Thoracic aorta (tissue), 2 donors: Measurements from ENCODE around the gene SMARCB1. TPM values are rescaled to one million over a fixed set of nuclear protein-coding genes. Genes with fewer than 3 reads are reported as not detected.

Experiments
- ATAC-seq: fragments of 150-250 bp; one replicate; pipeline ENCODE4 v1.8.0; 2017; ENCODE audit warnings: low read depth; ENCODE audit not compliant: insufficient number of reproducible peaks, low FRiP score
- DNase-seq: peaks from one replicate; pipeline ENCODE4 v3.0.0-alpha.2; 2020; ENCODE audit warnings: low spot score
- H3K27ac ChIP-seq, 2 donors: fragments of 200-600 bp; sonication (generic); 1 replicate in 1 of 2; 2 replicates in 1 of 2; pipeline ENCODE4 v1.5.1; 2016; ENCODE audit warnings: mild to moderate bottlenecking in 2 of 2, moderate library complexity in 2 of 2
- H3K27me3 ChIP-seq: fragments of 200-600 bp; sonication (generic); replicated peaks from 2 replicates; pipeline ENCODE4 v1.6.0; 2016; ENCODE audit warnings: mild to moderate bottlenecking; ENCODE audit not compliant: insufficient read depth
- H3K36me3 ChIP-seq: fragments of 200-600 bp; sonication (generic); one replicate; pipeline ENCODE4 v1.5.1; 2016
- H3K4me1 ChIP-seq, 2 donors: fragments of 200-600 bp; sonication (generic); 1 replicate in 1 of 2; 2 replicates in 1 of 2; pipeline versions ENCODE4 v1.5.1 to v1.6.0; 2016; ENCODE audit warnings: low read depth in 2 of 2, mild to moderate bottlenecking in 1 of 2; ENCODE audit not compliant: control insufficient read depth in 1 of 2
- H3K4me3 ChIP-seq: fragments of 200-600 bp; sonication (generic); 2 replicates; pipeline ENCODE4 v1.5.1; 2016; ENCODE audit warnings: mild to moderate bottlenecking
- H3K9me3 ChIP-seq: fragments of 200-600 bp; sonication (generic); 2 replicates; pipeline ENCODE4 v1.5.1; 2016
- total RNA-seq, 2 donors: library from RNA; depleted of rRNA; stranded (reverse); fragments of >200 nt; gene quantifications; one replicate each; pipeline versions ENCODE4 v1.1.0 to v1.2.3, GENCODE V29; 2016
- TF ChIP-seq, protein P1 (sequence below): fragments of 200-600 bp; sonication (generic); IDR thresholded peaks from one replicate; pipeline ENCODE4 v1.5.1; 2019; ENCODE audit warnings: antibody characterized with exemption

The SMARCB1 gene
- total RNA-seq, 2 donors from 2014 or later: 43.5 to 50.0 TPM

- H3K27me3 ChIP-seq: no peaks in the 10 kb centered on the region
- ATAC-seq: no peak
- H3K9me3 ChIP-seq: no peaks in the 10 kb centered on the region
- H3K4me3 ChIP-seq: no peak overlapping the region
- no peaks in the 10 kb centered on the region for H3K36me3 ChIP-seq
- H3K4me1 ChIP-seq: peaks cover 0 to 17% of the 10 kb centered on the region in 2 donors
- no peak for DNase-seq
- TF ChIP-seq, protein P1, sequence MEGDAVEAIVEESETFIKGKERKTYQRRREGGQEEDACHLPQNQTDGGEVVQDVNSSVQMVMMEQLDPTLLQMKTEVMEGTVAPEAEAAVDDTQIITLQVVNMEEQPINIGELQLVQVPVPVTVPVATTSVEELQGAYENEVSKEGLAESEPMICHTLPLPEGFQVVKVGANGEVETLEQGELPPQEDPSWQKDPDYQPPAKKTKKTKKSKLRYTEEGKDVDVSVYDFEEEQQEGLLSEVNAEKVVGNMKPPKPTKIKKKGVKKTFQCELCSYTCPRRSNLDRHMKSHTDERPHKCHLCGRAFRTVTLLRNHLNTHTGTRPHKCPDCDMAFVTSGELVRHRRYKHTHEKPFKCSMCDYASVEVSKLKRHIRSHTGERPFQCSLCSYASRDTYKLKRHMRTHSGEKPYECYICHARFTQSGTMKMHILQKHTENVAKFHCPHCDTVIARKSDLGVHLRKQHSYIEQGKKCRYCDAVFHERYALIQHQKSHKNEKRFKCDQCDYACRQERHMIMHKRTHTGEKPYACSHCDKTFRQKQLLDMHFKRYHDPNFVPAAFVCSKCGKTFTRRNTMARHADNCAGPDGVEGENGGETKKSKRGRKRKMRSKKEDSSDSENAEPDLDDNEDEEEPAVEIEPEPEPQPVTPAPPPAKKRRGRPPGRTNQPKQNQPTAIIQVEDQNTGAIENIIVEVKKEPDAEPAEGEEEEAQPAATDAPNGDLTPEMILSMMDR: no peak
- H3K27ac ChIP-seq: no peak overlapping the region
Measured at GRCh38 chr22:23777776-23778576, 8.8 kb upstream of the SMARCB1 start.

- DNase-seq: no peak
- no peak for ATAC-seq
- Histone ChIP-seq H3K27me3 (no peaks in the 10 kb centered on the region), H3K27ac (no peak overlapping the region), H3K4me3 (no peak overlapping the region), H3K9me3 (no peaks in the 10 kb centered on the region), H3K36me3 (no peaks in the 10 kb centered on the region), H3K4me1 (peaks cover 0 to 11% of the 10 kb centered on the region in 2 donors)
- TF ChIP-seq, protein P1: no peak
Measured at GRCh38 chr22:23778577-23778900, 8.2 kb upstream of the SMARCB1 start.

GRCh38 chr22:23779083-23779482 is 7.7 kb upstream of the SMARCB1 start:
- no peak overlapping the region for H3K27ac ChIP-seq
- no peak for ATAC-seq
- TF ChIP-seq, protein P1: no peak
- no peak overlapping the region for H3K4me3 ChIP-seq
- DNase-seq: no peak
- peaks cover 0 to 8% of the 10 kb centered on the region in 2 donors for H3K4me1 ChIP-seq
- H3K36me3 ChIP-seq: no peaks in the 10 kb centered on the region
- H3K27me3 ChIP-seq: no peaks in the 10 kb centered on the region
- no peaks in the 10 kb centered on the region for H3K9me3 ChIP-seq

DNA sequence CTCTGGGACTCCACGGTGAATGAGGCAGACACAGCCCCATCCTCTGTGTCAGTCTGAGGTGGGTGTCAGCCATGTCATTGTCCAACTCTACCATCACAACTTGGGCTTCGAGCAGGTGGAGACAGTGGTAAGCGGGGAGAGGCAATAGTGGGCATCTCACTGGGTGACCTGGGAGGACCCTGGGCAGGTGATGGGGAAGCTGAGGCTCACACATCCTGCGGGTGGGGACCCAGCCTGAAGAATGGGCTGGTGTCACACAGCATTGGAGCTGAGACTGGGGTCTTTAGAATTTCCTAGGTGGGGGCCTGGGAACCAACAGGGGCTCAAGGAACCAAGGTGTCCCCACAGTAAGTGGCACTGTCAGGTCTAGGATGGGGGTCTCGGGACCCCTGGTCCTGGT is 7.0 kb upstream of the SMARCB1 start:
- no peak overlapping the region for H3K4me3 ChIP-seq
- no peaks in the 10 kb centered on the region for H3K27me3 ChIP-seq
- DNase-seq (no peak), ATAC-seq (no peak)
- H3K9me3 ChIP-seq: no peaks in the 10 kb centered on the region
- no peaks in the 10 kb centered on the region for H3K36me3 ChIP-seq
- no peak overlapping the region for H3K27ac ChIP-seq
- peaks cover 0 to 2% of the 10 kb centered on the region in 2 donors for H3K4me1 ChIP-seq
- TF ChIP-seq, protein P1: no peak

- no peaks in the 10 kb centered on the region for H3K4me1 ChIP-seq
- no peaks in the 10 kb centered on the region for H3K36me3 ChIP-seq
- H3K27ac ChIP-seq: no peak overlapping the region
- no peak overlapping the region for H3K4me3 ChIP-seq
- ATAC-seq (no peak), DNase-seq (no peak)
- no peaks in the 10 kb centered on the region for H3K27me3 ChIP-seq
- no peaks in the 10 kb centered on the region for H3K9me3 ChIP-seq
- TF ChIP-seq, protein P1: no peak
Measured at GRCh38 chr22:23780146-23780748, 6.5 kb upstream of the SMARCB1 start.
